ENCODE data around the gene C1orf141. TPM values are rescaled to one million over a fixed set of nuclear protein-coding genes. Genes with fewer than 3 reads are reported as not detected.
A peak's percentile ranks its signal among the peaks of the same experiment; 100 is the strongest.

Gene C1orf141
- total and polyA plus RNA-seq, 2 donors (not counting 1 experiment from before 2014, with no cell fraction given): not detected

DNA sequence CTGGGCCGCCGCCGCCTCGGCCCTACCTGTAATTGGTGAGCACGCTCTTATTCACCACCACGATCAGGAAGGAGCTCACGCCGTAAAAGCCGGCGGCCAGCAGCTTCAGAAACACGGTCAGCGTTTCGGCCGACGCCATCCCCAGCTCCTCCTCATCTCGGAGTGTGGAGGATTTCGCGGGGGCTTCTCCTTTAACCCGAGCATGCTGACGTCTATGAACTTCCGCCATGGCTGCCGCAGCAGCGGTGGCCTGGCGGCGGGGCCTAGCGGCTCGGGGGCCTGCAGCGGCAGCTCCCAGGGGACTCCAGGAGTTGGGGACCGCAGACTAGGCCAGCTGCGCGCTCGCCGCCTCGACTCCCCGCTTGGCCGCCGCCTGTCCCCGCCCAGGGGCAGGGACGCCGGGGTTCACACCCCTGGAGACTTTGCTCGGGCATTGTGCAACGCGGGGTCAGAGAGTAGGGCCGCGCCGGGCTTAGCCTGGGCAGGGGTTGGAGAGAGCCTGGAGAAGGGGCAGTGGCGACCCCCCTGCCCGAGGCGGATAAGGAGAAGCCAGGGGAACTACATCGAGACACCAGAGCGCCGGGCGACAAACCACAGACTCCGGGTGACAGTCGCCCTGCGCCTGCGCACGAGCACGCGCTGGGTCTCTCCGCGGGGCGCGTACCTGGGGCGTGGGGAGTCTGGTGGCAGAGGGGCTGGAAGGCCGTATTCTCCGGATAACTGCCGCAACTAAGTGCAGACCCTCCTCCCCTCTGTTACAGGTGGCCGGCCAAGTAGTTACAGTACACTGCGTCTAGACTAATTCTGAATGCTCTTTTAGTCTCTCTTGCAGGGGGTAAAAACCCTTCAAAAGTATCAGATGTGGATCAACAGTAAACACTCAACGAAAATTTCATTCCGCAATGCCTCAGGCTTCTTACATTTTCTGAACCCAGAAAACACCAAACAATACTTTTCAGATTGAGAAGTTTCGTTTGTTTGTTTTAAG is 80.7 kb downstream of the C1orf141 start, which contains the start of gene SLC35D1:
Gene SLC35D1, minus strand, starts transcription at position 364 of the 988 bp plus-strand sequence. Its CDS starts 135 bp downstream, at position 229.
- Histone ChIP-seq H3K4me2 (replicated peaks; ENCODE audit: low read depth, low read length, poor library complexity, severe bottlenecking) (peak within 1 kb of the TSS; percentile 84), H3K9ac (ENCODE audit: low read length) (peak within 1 kb of the TSS; percentile 77), H3K27ac (ENCODE audit: low read length in 2 of 2) (peak within 1 kb of the TSS; percentile 84 to 88), H4K20me1 (ENCODE audit: control insufficient read depth, insufficient read depth, low read length, poor library complexity, severe bottlenecking) (no peaks in the 10 kb centered on the region), H3K4me1 (ENCODE audit: control insufficient read depth in 2 of 2, insufficient read depth in 2 of 2, low read length in 2 of 2) (peaks cover 11 to 15% of the 10 kb centered on the region in 2 donors), H3K9me3 (ENCODE audit: control extremely low read depth in 1 of 3, control insufficient read depth in 2 of 3, insufficient read depth in 1 of 3, low read length in 2 of 3) (no peaks in the 10 kb centered on the region), H3K27me3 (replicated peaks in 1 of 4; ENCODE audit: control extremely low read depth in 1 of 4, control insufficient read depth in 3 of 4, insufficient read depth in 4 of 4, low read length in 3 of 4) (no peaks in the 10 kb centered on the region), H3K79me2 (ENCODE audit: control insufficient read depth, insufficient read depth, low read length) (peaks cover 5% of the 10 kb centered on the region), H2AFZ (ENCODE audit: insufficient read depth, low read depth, low read length, poor library complexity, severe bottlenecking) (peak within 1 kb of the TSS; percentile 94), H3K36me3 (replicated peaks in 1 of 2; ENCODE audit: control extremely low read depth in 1 of 2, control insufficient read depth in 1 of 2, extremely low read depth in 1 of 2, insufficient read depth in 2 of 2, low read length in 1 of 2) (peaks cover 4 to 14% of the 10 kb centered on the region in 2 experiments), H3K4me3 (ENCODE audit: control extremely low read depth in 1 of 5, extremely low read depth in 1 of 5, insufficient read depth in 1 of 5, low read depth in 2 of 5, low read length in 4 of 5) (peak within 1 kb of the TSS; percentile 68 to 78 (median 77))
- CTCF ChIA-PET: interaction anchor here (0.5 to 3.3 kb wide), 8 partner anchors 21 to 161 kb away, joined by 3 to 34 read pairs (median 4); no protein-coding TSS in a partner anchor
- no peaks in the 10 kb centered on the region for H3K27me3 Mint-ChIP-seq
- ATAC-seq (ENCODE audit: low read depth): peak; percentile 88
- intact Hi-C loops (cut with micrococcal nuclease): loop anchor here (1.0 to 5.0 kb wide), 9 partner anchors 57 to 1987 kb away; partner anchors contain the start of genes GADD45A, LEPR, LEPROT and SERBP1
- H3K27ac Mint-ChIP-seq: peak within 1 kb of the TSS; percentile 95
- peak within 1 kb of the TSS; percentile 90 for H3K4me3 Mint-ChIP-seq
- TF ChIP-seq, protein P1, sequence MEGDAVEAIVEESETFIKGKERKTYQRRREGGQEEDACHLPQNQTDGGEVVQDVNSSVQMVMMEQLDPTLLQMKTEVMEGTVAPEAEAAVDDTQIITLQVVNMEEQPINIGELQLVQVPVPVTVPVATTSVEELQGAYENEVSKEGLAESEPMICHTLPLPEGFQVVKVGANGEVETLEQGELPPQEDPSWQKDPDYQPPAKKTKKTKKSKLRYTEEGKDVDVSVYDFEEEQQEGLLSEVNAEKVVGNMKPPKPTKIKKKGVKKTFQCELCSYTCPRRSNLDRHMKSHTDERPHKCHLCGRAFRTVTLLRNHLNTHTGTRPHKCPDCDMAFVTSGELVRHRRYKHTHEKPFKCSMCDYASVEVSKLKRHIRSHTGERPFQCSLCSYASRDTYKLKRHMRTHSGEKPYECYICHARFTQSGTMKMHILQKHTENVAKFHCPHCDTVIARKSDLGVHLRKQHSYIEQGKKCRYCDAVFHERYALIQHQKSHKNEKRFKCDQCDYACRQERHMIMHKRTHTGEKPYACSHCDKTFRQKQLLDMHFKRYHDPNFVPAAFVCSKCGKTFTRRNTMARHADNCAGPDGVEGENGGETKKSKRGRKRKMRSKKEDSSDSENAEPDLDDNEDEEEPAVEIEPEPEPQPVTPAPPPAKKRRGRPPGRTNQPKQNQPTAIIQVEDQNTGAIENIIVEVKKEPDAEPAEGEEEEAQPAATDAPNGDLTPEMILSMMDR (IDR thresholded peaks at IDR 0.05): no peak
- TF ChIP-seq EZH2 (IDR thresholded peaks at IDR 0.05; ENCODE audit: borderline replicate concordance, insufficient read depth, low read depth, low read length, poor library complexity, severe bottlenecking): no peak
- no peaks in the 10 kb centered on the region for H3K9me3 Mint-ChIP-seq (ENCODE audit: insufficient read depth)
- peak; percentile 93 for DNase-seq
- POLR2A ChIA-PET: interaction anchor here (0.7 to 1.5 kb wide), 2 partner anchors 129 to 631 kb away, joined by 3 to 5 read pairs; partner anchors contain the start of genes DNAI4, GADD45A and MIER1
- H3K4me1 Mint-ChIP-seq: peaks cover 26% of the 10 kb centered on the region
- under 1% methylated on average over 70 of the region's 73 CpGs for WGBS (ENCODE audit: insufficient coverage)

All from B cell (primary cell).